Left forelimb (tissue), 1 donor: ENCODE measurements around the gene HIKESHI.

Experiments
- DNase-seq: peaks from one replicate; pipeline ENCODE4 v3.0.0-alpha.2; 2018; ENCODE audit warnings: low spot score

The HIKESHI gene

GRCh38 chr11:86374586-86374985 is 72.5 kb downstream of the HIKESHI start, which contains the start of gene CCDC81:
TSS of gene CCDC81 (plus strand) at chr11:86374887. CDS start at chr11:86375164, 277 bp downstream.
- no peak for DNase-seq

DNA sequence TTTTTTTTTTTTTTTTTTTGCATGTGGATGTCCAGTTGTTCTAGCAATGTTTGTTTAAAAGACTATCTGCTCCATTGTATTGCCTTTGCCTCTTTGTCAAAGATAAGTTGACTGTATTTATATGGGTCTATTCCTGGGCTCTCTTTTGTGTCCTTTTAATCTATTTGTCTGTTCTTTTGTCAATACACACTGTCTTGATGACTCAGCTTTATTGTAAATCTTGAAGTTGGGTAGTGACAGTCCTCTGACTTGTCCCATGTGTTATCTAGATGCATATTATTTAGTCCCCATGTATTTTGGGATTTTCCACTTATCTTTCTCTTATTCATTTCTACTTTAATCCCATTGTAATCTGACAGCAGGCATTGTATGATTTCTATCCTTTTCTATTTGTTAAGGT is 75.9 kb downstream of the HIKESHI start:
- DNase-seq: no peak

DNA sequence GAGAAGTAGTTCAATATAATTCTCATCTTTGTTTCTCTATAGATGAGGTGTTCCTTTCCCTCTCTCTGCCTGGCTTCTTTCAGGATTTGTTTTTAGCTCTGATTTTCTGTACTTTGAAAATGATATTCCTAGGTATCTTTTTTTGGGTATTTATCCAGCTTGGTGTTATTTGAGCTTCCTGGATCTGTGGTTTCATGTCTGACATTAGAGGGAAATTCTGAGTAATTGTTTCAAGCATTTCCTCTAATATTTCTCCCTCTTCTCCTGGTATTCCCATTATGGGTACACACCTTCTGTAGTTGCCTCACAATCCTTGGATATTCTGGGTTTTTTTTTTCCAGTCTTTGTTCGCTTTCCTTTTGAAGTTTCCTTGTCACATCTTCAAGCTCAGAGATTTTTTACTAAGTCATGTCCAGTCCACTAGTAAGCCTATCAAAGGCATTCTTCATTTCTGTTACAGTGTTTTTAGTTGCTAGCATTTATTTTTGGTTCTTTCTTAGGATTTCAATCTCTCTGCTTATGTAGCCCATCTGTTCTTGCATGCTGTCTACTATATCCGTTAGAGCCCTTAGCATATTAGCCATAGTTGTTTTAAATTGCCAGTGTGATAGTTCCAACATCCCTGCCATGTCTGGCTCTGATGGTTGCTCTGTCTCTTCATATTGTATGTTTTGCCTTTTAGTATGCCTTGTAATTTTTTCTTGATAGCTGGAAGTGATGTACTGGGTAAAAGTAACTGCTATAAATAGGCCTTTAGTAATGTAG is 78.4 kb downstream of the HIKESHI start:
- no peak for DNase-seq

DNA sequence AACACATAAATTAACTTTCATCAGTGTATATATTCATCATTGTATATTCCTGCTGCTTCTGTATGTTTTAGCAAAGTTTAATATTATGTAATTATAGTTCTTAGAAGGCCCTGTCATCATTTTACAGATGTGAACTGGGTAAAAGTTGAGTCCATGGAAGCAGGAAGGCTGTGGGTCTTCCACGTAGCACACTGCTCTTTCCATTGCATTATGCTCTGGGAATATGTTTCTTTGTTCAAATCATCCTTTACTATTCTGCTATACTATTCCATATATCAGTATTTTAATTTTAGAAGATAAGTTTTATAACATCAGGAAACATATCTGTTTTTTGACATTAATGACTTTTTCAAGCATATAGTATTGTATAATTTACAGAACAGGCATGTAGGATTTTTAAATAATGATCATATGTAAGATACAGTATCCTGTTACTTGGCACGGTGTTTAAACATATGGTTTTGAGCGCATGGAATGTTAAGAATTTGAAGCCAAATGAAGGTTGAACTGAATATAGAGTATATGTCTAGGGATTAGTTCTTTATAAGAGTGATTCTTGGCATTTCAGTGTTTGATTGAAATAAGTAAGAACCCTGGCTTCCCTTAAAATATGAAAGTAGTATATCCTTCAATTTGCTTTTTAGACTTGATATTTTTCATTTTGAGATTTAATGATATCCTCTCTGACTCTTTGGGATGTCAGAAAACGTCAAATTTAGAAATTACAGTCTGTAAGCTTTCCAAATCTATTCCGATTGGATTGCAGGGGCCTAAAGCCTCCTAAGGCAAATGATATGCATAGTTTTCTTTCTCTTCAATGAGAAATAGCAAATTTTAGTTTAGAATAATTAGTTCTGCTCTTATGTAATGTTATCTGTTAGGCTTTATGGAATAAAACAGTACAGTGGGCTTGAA is 81.3 kb downstream of the HIKESHI start:
- DNase-seq: no peak

- DNase-seq: no peak
Observed at GRCh38 chr11:86386283-86386682, 84.2 kb downstream of the HIKESHI start.

GRCh38 chr11:86386746-86387145 is 84.7 kb downstream of the HIKESHI start:
- DNase-seq: no peak

GRCh38 chr11:86388198-86388597 is 86.2 kb downstream of the HIKESHI start:
- DNase-seq: no peak

DNA sequence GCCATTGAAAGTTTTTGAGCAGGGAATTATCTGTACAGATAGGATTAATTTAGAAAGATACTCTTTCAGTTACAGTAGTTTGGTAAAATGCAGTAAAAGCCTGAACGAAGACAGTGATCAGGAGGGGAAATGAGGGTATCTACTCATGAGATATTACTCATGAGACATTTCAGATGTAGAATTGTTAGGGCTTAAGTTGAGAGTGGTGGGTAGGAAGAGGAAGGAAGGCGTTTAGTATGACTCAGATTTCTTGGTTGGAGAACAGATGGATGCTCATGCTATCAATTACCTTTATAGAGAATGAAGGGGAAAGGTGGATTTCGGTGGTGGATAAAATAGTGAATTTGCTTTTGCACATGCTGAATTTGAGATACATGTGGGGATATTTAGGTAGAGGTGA is 88.4 kb downstream of the HIKESHI start:
- no peak for DNase-seq

- DNase-seq: no peak
Observed at GRCh38 chr11:86395061-86395551, 93.1 kb downstream of the HIKESHI start.
